Measurements from ENCODE around the gene CCDC187.

Gene CCDC187

GRCh38 chr9:136206602-136207275 lies 97.2 kb downstream of the CCDC187 start:
- no peak for DNase-seq (ENCODE audit: low spot score)

- DNase-seq (ENCODE audit: low spot score) = no peak
Observed at GRCh38 chr9:136205707-136205992, 98.2 kb downstream of the CCDC187 start.

DNA sequence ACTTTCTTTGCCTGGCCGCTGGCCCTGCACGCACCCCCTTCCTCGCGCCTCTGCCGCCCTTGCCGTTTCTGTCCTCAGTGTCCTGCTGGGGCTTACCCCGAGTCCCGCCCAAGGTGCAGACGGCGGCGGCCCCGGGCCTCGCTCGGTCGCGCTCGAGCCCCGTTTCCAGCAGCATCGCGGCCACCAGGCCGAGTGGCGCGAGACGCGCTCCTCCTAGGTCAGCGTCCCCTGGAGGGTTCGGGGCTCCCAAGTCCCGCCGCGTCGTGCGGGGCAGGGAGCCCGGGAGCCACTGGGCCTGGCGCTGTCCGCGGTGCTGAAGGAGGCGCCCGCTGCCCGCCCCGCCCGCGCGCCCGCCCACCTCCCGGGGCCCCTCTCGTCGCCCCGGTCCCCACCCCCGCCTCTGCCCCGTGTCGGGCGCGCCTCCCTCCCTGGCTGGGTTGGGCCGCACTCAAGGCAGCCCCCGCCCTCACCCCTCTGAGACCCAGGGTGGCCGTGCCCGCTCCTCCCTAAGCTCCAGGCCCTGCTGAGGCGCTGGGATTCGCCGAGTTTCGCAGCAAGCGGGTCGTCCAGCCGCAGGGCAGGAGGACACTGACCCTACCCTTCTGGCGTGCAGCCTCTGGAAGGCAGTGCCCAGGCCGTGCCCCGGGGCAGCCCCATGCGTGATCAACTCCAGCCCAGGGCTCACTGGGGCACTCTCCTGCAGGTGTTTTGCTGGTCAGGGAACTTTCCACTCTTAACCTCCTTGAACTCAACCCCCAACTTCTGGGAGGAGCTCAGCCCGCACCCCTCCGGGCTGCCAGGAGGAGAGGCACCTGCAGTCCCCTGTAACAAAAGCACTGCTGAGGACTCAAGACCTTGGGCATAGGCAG lies 98.8 kb downstream of the CCDC187 start, which contains the start of gene LHX3:
TSS of gene LHX3 (minus strand) at position 291 of the 869 bp plus-strand sequence. CDS start at position 175, 116 bp downstream.
- DNase-seq (ENCODE audit: low spot score) = peak; percentile 38

GRCh38 chr9:136204145-136204805 lies 99.6 kb downstream of the CCDC187 start:
- no peak for DNase-seq (ENCODE audit: low spot score)

GRCh38 chr9:136203408-136204144 lies 100.3 kb downstream of the CCDC187 start:
- DNase-seq (ENCODE audit: low spot score) = no peak

GRCh38 chr9:136202454-136203407 lies 101.2 kb downstream of the CCDC187 start:
- DNase-seq (ENCODE audit: low spot score) = no peak

- DNase-seq (ENCODE audit: low spot score) = no peak
Observed at GRCh38 chr9:136201609-136202453, 102.1 kb downstream of the CCDC187 start.

DNA sequence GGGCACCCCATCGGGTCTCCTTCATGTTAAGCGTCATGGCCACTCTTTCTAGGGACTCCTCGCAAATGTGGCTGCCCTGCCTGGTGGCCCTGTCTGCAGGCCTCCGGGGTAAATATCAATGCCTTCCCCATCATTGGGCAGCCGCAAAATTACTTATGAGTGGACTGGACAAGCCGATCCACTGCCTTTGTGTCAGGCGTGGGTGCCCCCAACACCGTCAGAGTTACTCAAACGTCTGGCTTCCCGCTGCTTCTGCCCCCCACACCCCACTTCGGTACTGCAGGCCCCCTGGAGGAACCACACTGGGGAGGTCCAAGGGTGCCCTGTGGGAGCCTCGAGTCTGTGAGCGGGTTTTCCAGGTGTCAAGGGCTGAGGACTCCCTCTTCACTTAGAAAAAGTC lies 102.7 kb downstream of the CCDC187 start:
- no peak for DNase-seq (ENCODE audit: low spot score)

GRCh38 chr9:136200424-136200823 lies 103.5 kb downstream of the CCDC187 start:
- no peak for DNase-seq (ENCODE audit: low spot score)

All from hematopoietic multipotent progenitor cell treated with erythropoietin and hydrocortisone succinate and interleukin-3 and kit ligand, for 15 days (in vitro differentiated cells).